ENCODE measurements around the gene CXXC1. TPM values are rescaled to one million over a fixed set of nuclear protein-coding genes. Genes with fewer than 3 reads are reported as not detected.

Gene CXXC1
- total and polyA plus RNA-seq, 2 of the 13 experiments (the other 11 are each of a cell fraction or from before 2014, with no cell fraction given) = 32.9 to 39.0 TPM

- peak; percentile 91 for TF ChIP-seq CREM (IDR thresholded peaks at IDR 0.05)
- TF ChIP-seq CREM (CRISPR knock-in tag; IDR thresholded peaks at IDR 0.05) = no peak
- peak; percentile 97 for TF ChIP-seq GMEB1 (CRISPR knock-in tag; IDR thresholded peaks at IDR 0.05; ENCODE audit: borderline replicate concordance)
- TF ChIP-seq ZNF407 (CRISPR knock-in tag; IDR thresholded peaks at IDR 0.05; ENCODE audit: not compliant biosample characterization) = peak; percentile 43
- TF ChIP-seq YY1 (IDR thresholded peaks at IDR 0.05; ENCODE audit: insufficient read depth, insufficient replicate concordance, low read depth, low read length) = peak; percentile 87
- TF ChIP-seq ZFX (CRISPR knock-in tag; IDR thresholded peaks at IDR 0.05; ENCODE audit: low read depth) = peak; percentile 93
- TF ChIP-seq ZMAT3 (CRISPR knock-in tag; conservative IDR thresholded peaks at IDR 0.05) = peak; percentile 89
- peak; percentile 95 for TF ChIP-seq ELF1 (CRISPR knock-in tag; IDR thresholded peaks at IDR 0.05)
- TF ChIP-seq ZNF784 (CRISPR knock-in tag; IDR thresholded peaks at IDR 0.05; ENCODE audit: borderline replicate concordance) = 0 out of 2 replicates have a peak, but pooled peaks have one; percentile 40
- TF ChIP-seq ZNF557 (CRISPR knock-in tag; IDR thresholded peaks at IDR 0.05) = peak; percentile 38; the same call in 1 of the 2 replicates
- peak; percentile 27; the same call in 1 of the 2 replicates for TF ChIP-seq HIVEP1 (CRISPR knock-in tag; IDR thresholded peaks at IDR 0.05)
- no peak for TF ChIP-seq MED8 (CRISPR knock-in tag; IDR thresholded peaks at IDR 0.05; ENCODE audit: insufficient replicate concordance)
- peak; percentile 66; the same call in 1 of the 2 replicates for TF ChIP-seq ZNF556 (CRISPR knock-in tag; IDR thresholded peaks at IDR 0.05; ENCODE audit: borderline replicate concordance)
- peak; percentile 94; the same call in 1 of the 2 replicates for TF ChIP-seq ZNF572 (CRISPR knock-in tag; IDR thresholded peaks at IDR 0.05)
- peak; percentile 89 for TF ChIP-seq ZNF451 (CRISPR knock-in tag; IDR thresholded peaks at IDR 0.05)
- peak; percentile 54; the same call in 1 of the 2 replicates for TF ChIP-seq GATA4 (IDR thresholded peaks at IDR 0.05; ENCODE audit: borderline replicate concordance, low read depth)
- TF ChIP-seq TBX2 (CRISPR knock-in tag; IDR thresholded peaks at IDR 0.05; ENCODE audit: borderline replicate concordance) = peak; percentile 80; the same call in 1 of the 2 replicates
- TF ChIP-seq CBX1 (IDR thresholded peaks at IDR 0.05; ENCODE audit: low read depth) = peak; percentile 82
These were observed 6.1 kb downstream of the CXXC1 start, which contains the start of gene MBD1 (continued) for GRCh38 chr18:50281295-50281971.
